ENCODE measurements around the gene SPG21.

DNA sequence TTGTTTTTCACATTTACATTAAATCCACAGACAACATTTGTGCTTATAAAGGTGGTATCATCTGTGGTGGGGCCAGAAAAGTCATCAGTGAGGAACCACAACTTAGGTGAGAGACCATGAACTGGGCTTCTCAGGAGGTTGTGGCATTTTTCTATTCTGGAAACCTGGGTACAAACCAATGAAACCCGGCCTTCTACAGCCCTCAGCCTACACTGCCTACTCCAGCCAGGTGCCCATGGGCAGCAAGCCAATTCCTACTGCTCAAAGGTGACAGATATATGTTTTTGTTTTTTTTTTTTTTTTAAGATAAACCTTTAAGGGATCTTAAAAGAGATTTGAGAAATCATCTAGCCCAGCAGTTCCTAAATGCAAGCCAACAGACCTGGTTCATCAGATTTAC lies 20.3 kb downstream of the SPG21 start:
- TF ChIP-seq, protein P1, sequence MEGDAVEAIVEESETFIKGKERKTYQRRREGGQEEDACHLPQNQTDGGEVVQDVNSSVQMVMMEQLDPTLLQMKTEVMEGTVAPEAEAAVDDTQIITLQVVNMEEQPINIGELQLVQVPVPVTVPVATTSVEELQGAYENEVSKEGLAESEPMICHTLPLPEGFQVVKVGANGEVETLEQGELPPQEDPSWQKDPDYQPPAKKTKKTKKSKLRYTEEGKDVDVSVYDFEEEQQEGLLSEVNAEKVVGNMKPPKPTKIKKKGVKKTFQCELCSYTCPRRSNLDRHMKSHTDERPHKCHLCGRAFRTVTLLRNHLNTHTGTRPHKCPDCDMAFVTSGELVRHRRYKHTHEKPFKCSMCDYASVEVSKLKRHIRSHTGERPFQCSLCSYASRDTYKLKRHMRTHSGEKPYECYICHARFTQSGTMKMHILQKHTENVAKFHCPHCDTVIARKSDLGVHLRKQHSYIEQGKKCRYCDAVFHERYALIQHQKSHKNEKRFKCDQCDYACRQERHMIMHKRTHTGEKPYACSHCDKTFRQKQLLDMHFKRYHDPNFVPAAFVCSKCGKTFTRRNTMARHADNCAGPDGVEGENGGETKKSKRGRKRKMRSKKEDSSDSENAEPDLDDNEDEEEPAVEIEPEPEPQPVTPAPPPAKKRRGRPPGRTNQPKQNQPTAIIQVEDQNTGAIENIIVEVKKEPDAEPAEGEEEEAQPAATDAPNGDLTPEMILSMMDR (optimal IDR thresholded peaks at IDR 0.05 in 1 of 3, IDR thresholded peaks at IDR 0.05 in 1 of 3, conservative IDR thresholded peaks at IDR 0.05 in 1 of 3; ENCODE audit: extremely low read depth in 1 of 3, insufficient read depth in 2 of 3, low read length in 3 of 3): no peak
- TF ChIP-seq EZH2 (IDR thresholded peaks at IDR 0.05; ENCODE audit: low read length): no peak
